ENCODE data around the gene SMIM41. TPM values are rescaled to one million over a fixed set of nuclear protein-coding genes. Genes with fewer than 3 reads are reported as not detected.

The SMIM41 gene
- total RNA-seq, 1 experiment from 2014 or later, result not detected

DNA sequence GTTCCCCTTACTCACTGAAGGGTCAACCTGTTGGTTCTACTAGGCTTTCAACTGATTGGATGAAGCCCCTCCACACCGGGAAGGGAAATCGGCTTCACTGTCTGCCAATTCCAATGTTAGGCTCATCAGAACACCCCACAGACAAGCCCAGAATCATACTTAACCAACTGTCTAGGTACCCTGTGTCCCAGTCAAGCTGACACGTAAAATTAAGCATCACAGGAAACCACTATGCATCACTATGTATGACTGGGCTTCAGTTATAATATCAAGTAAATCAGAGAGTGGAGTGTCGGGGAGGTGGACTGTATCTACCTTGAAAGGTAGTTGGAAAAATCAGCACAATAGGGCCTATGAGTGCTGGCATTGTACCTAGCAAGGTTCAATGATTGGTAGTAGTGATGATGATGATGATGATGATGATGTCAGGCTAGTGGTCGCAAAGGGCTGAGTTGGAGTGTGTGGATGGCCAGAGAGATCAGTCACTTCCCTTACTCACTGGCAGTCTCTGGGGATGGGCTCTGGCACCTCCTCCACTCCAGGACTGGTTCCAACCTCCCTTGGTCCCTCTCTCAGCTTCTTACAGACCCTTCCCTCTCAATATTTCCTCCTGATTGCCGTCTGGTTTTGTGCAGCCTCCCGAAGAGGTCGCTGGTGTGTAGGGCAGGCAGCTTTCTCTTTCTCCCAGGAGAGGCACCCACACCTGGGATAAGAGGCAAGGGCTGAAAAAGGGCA is 13.0 kb upstream of the SMIM41 start:
- in situ Hi-C loops (cut with HindIII; ENCODE audit: low pct_unique_long_range_greater_than_20kb, low sequenced_read_pairs), result no loop called here
- intact Hi-C loops (cut with micrococcal nuclease; ENCODE audit: unreplicated experiment), result no loop called here
- ATAC-seq (no peak), DNase-seq (ENCODE audit: low read depth, low spot score) (no peak)
- TF ChIP-seq CTCF (IDR thresholded peaks at IDR 0.05) (no peak), POLR2AphosphoS5 (IDR thresholded peaks at IDR 0.05; ENCODE audit: low read depth, low read length) (no peak), SIN3A (IDR thresholded peaks at IDR 0.05; ENCODE audit: borderline replicate concordance, insufficient read depth, low read depth, low read length) (no peak), TCF7L2 (IDR thresholded peaks at IDR 0.05; ENCODE audit: low read depth, low read length) (no peak), REST (IDR thresholded peaks at IDR 0.05; ENCODE audit: insufficient read depth in 1 of 2, low read depth in 2 of 2, low read length in 1 of 2) (no peak)
- no TSS peak for BruUV-seq (replicated peaks)
- Histone ChIP-seq H3K27me3 (ENCODE audit: control insufficient read depth, insufficient read depth, low read length) (no peaks in the 10 kb centered on the region), H3K36me3 (ENCODE audit: control insufficient read depth, insufficient read depth, low read length) (peaks cover 2% of the 10 kb centered on the region; the same call in 1 of the 2 replicates), H3K4me1 (ENCODE audit: control insufficient read depth, insufficient read depth, low read length) (peaks cover 8% of the 10 kb centered on the region), H3K4me3 (ENCODE audit: low read depth in 2 of 2, low read length in 2 of 2) (no peak overlapping the region), H3K9me3 (ENCODE audit: control insufficient read depth, insufficient read depth, low read depth, low read length) (no peaks in the 10 kb centered on the region), H3K27ac (ENCODE audit: low read length) (no peak overlapping the region)
- ChIA-PET POLR2A (interaction anchor here (0.7 kb wide), 1 partner anchor 415 kb away, joined by 3 read pairs; no protein-coding TSS in a partner anchor), CTCF (interaction anchor here (1.1 kb wide), 1 partner anchor 41 kb away, joined by 4 read pairs; no protein-coding TSS in a partner anchor)

DNA sequence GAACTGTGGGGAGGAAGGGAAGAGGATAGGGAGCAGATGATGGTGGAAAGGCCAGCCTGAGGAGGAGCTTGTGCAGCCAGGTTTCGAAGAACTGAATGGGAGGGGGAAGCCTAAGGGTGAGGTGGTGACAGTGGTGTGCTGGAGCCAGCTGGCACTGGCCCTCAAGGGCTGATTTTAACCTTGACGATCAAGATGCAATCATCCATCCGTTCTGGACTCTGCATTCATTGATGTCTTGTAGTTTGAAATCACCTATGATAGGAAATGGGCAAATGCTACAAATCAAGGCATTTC is 12.5 kb upstream of the SMIM41 start:
- ATAC-seq (no peak), DNase-seq (ENCODE audit: low read depth, low spot score) (no peak)
- intact Hi-C loops (cut with micrococcal nuclease; ENCODE audit: unreplicated experiment) (no loop called here), in situ Hi-C loops (cut with HindIII; ENCODE audit: low pct_unique_long_range_greater_than_20kb, low sequenced_read_pairs) (no loop called here)
- TF ChIP-seq SIN3A (IDR thresholded peaks at IDR 0.05; ENCODE audit: borderline replicate concordance, insufficient read depth, low read depth, low read length) (no peak), REST (IDR thresholded peaks at IDR 0.05; ENCODE audit: insufficient read depth in 1 of 2, low read depth in 2 of 2, low read length in 1 of 2) (no peak), POLR2AphosphoS5 (IDR thresholded peaks at IDR 0.05; ENCODE audit: low read depth, low read length) (no peak), TCF7L2 (IDR thresholded peaks at IDR 0.05; ENCODE audit: low read depth, low read length) (no peak), CTCF (IDR thresholded peaks at IDR 0.05) (no peak)
- Histone ChIP-seq H3K27ac (ENCODE audit: low read length) (no peak overlapping the region), H3K9me3 (ENCODE audit: control insufficient read depth, insufficient read depth, low read depth, low read length) (no peaks in the 10 kb centered on the region), H3K27me3 (ENCODE audit: control insufficient read depth, insufficient read depth, low read length) (no peaks in the 10 kb centered on the region), H3K4me3 (ENCODE audit: low read depth in 2 of 2, low read length in 2 of 2) (no peak overlapping the region), H3K36me3 (ENCODE audit: control insufficient read depth, insufficient read depth, low read length) (peaks cover 2% of the 10 kb centered on the region; the same call in 1 of the 2 replicates), H3K4me1 (ENCODE audit: control insufficient read depth, insufficient read depth, low read length) (peaks cover 10% of the 10 kb centered on the region)
- no TSS peak for BruUV-seq (replicated peaks)
- POLR2A ChIA-PET, result no interaction called here
- CTCF ChIA-PET, result interaction anchor here (1.1 kb wide), 1 partner anchor 41 kb away, joined by 4 read pairs; no protein-coding TSS in a partner anchor

Measured in Panc1 (cell line).